HepG2 (cell line): ENCODE results near the gene CTCF. TPM values are rescaled to one million over a fixed set of nuclear protein-coding genes. Genes with fewer than 3 reads are reported as not detected.
A peak's percentile ranks its signal among the peaks of the same experiment; 100 is the strongest.

ENCODE experiments used
- ELF4 ChIP-seq: sonication (generic); formaldehyde crosslinking; IDR thresholded peaks from 2 replicates; pipeline ENCODE4 v1.5.0; 2020; ENCODE audit warnings: missing genetic modification reagents, mild to moderate bottlenecking, moderate library complexity, borderline replicate concordance
- KLF16 ChIP-seq, 2 experiments: sonication (generic) in 1 of 2; formaldehyde crosslinking in 1 of 2; IDR thresholded peaks; 2 replicates each; pipeline versions ENCODE4 v1.6.1 to v1.8.0; 2016 to 2023; ENCODE audit warnings: missing genetic modification reagents in 2 of 2, missing compliant biosample characterization in 1 of 2
- RXRA ChIP-seq: sonication (generic); formaldehyde crosslinking; IDR thresholded peaks from 2 replicates; pipeline ENCODE4 v1.5.1; 2020; ENCODE audit warnings: missing genetic modification reagents
- ZMAT3 ChIP-seq: sonication (generic); formaldehyde crosslinking; conservative IDR thresholded peaks from 2 replicates; pipeline ENCODE4 v1.7.0; 2021; ENCODE audit warnings: missing genetic modification reagents
- ZNF264 ChIP-seq: sonication (generic); formaldehyde crosslinking; IDR thresholded peaks from 2 replicates; pipeline ENCODE4 v1.4.0; 2020; ENCODE audit warnings: missing genetic modification reagents
- ZNF335 ChIP-seq: sonication (generic); formaldehyde crosslinking; IDR thresholded peaks from 2 replicates; pipeline ENCODE4 v1.4.0; 2020; ENCODE audit warnings: missing genetic modification reagents
- ZNF773 ChIP-seq: sonication (generic); formaldehyde crosslinking; IDR thresholded peaks from 2 replicates; pipeline ENCODE4 v1.4.0; 2020; ENCODE audit warnings: missing genetic modification reagents, borderline replicate concordance
- polyA plus RNA-seq, 8 experiments: library from polyadenylated mRNA; depleted of rRNA in 3 of 8; stranded (reverse) in 7 of 8; unstranded in 1 of 8; fragments of >200 nt; fragmentation: Illumina TruSeq in 4 of 8; extraction: Trizol in 4 of 8; gene quantifications; 2 replicates each; pipeline versions ENCODE4 v1.2.1 to v1.2.3, GENCODE V29; 2011 to 2016; ENCODE audit warnings: low read depth in 4 of 8, missing spikeins in 1 of 8, mixed read lengths in 1 of 8; ENCODE audit not compliant: insufficient read depth in 1 of 8
- total RNA-seq, 5 experiments: library from RNA; depleted of rRNA; stranded (reverse); fragments of >200 nt; fragmentation: Illumina TruSeq; extraction: Trizol; gene quantifications; 2 replicates each; pipeline ENCODE4 v1.2.3, GENCODE V29; 2016; ENCODE audit warnings: low read depth in 1 of 5
- TF ChIP-seq, protein P1 (sequence below): sonication (generic); formaldehyde crosslinking; IDR thresholded peaks from 2 replicates; pipeline ENCODE4 v1.5.0; 2020; ENCODE audit warnings: mild to moderate bottlenecking, missing genetic modification reagents, borderline replicate concordance
- TF ChIP-seq, protein P2 (sequence below): sonication (generic); formaldehyde crosslinking; IDR thresholded peaks from 2 replicates; pipeline ENCODE4 v1.4.0; 2020; ENCODE audit warnings: mild to moderate bottlenecking, missing genetic modification reagents, borderline replicate concordance
- TF ChIP-seq, protein P3 (sequence below): sonication (generic); formaldehyde crosslinking; IDR thresholded peaks from 2 replicates; pipeline ENCODE4 v1.4.0; 2020; ENCODE audit warnings: mild to moderate bottlenecking, missing genetic modification reagents
- TF ChIP-seq, protein P4 (sequence below): sonication (generic); formaldehyde crosslinking; IDR thresholded peaks from 2 replicates; pipeline ENCODE4 v1.4.0; 2020; ENCODE audit warnings: mild to moderate bottlenecking, missing genetic modification reagents
- TF ChIP-seq, protein P5 (sequence below): IDR thresholded peaks from 2 replicates; pipeline ENCODE4 v1.6.1; 2016; ENCODE audit warnings: mild to moderate bottlenecking, missing biosample characterization, missing genetic modification reagents

Gene CTCF
- total and polyA plus RNA-seq, 2 of the 13 experiments (the other 11 are each of a cell fraction or from before 2014, with no cell fraction given), result 19.5 to 37.5 TPM

DNA sequence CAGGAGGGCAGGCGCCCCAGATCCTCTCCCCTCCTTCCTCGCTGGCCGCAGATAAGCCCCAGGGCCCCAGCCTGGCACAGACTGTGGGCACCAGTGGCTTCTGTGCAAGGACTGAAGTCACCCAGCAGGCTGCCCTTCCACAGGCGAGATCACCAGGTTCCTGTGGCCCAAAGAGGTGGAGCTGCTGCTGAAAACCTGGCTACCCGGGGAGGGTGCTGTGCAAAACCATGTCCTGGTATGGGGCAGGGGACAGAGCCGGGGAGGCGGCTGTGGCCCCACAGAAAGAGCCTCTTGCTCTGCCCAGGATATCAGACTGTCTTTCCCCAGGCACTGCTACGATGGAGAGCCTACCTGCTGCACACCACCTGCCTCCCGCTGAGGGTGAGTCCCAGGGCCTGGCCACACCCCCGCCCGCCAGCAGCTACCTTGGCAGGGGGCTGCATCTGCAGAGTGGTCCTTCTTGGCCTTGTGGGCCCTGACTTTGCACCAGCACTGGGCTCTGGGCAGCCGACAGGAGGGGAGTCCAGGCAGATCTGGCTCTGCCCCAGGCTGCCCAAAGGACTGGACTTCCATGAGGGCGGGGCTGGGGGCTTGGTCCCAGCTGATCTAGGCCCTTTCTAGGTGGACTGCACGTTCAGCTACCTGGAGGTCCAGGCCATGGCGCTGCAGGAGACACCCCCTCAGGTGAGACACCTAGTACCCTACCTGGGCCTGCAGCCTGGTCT, 83.2 kb downstream of the CTCF start (continued):
- TF ChIP-seq, protein P1, sequence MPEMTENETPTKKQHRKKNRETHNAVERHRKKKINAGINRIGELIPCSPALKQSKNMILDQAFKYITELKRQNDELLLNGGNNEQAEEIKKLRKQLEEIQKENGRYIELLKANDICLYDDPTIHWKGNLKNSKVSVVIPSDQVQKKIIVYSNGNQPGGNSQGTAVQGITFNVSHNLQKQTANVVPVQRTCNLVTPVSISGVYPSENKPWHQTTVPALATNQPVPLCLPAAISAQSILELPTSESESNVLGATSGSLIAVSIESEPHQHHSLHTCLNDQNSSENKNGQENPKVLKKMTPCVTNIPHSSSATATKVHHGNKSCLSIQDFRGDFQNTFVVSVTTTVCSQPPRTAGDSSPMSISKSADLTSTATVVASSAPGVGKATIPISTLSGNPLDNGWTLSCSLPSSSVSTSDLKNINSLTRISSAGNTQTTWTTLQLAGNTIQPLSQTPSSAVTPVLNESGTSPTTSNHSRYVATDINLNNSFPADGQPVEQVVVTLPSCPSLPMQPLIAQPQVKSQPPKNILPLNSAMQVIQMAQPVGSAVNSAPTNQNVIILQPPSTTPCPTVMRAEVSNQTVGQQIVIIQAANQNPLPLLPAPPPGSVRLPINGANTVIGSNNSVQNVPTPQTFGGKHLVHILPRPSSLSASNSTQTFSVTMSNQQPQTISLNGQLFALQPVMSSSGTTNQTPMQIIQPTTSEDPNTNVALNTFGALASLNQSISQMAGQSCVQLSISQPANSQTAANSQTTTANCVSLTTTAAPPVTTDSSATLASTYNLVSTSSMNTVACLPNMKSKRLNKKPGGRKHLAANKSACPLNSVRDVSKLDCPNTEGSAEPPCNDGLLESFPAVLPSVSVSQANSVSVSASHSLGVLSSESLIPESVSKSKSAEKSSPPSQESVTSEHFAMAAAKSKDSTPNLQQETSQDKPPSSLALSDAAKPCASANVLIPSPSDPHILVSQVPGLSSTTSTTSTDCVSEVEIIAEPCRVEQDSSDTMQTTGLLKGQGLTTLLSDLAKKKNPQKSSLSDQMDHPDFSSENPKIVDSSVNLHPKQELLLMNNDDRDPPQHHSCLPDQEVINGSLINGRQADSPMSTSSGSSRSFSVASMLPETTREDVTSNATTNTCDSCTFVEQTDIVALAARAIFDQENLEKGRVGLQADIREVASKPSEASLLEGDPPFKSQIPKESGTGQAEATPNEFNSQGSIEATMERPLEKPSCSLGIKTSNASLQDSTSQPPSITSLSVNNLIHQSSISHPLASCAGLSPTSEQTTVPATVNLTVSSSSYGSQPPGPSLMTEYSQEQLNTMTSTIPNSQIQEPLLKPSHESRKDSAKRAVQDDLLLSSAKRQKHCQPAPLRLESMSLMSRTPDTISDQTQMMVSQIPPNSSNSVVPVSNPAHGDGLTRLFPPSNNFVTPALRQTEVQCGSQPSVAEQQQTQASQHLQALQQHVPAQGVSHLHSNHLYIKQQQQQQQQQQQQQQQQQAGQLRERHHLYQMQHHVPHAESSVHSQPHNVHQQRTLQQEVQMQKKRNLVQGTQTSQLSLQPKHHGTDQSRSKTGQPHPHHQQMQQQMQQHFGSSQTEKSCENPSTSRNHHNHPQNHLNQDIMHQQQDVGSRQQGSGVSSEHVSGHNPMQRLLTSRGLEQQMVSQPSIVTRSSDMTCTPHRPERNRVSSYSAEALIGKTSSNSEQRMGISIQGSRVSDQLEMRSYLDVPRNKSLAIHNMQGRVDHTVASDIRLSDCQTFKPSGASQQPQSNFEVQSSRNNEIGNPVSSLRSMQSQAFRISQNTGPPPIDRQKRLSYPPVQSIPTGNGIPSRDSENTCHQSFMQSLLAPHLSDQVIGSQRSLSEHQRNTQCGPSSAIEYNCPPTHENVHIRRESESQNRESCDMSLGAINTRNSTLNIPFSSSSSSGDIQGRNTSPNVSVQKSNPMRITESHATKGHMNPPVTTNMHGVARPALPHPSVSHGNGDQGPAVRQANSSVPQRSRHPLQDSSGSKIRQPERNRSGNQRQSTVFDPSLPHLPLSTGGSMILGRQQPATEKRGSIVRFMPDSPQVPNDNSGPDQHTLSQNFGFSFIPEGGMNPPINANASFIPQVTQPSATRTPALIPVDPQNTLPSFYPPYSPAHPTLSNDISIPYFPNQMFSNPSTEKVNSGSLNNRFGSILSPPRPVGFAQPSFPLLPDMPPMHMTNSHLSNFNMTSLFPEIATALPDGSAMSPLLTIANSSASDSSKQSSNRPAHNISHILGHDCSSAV, result no peak
- TF ChIP-seq KLF16 (CRISPR knock-in tag; IDR thresholded peaks at IDR 0.05) (0 out of 4 replicates have a peak, but pooled peaks of 1 of the 2 experiments have one; percentile 29), ELF4 (CRISPR knock-in tag) (no peak), ZMAT3 (CRISPR knock-in tag) (no peak), RXRA (CRISPR knock-in tag) (0 out of 2 replicates have a peak, but pooled peaks have one; percentile 24), ZNF264 (CRISPR knock-in tag) (no peak), ZNF335 (CRISPR knock-in tag) (no peak), ZNF773 (CRISPR knock-in tag) (no peak)
- TF ChIP-seq, protein P2, sequence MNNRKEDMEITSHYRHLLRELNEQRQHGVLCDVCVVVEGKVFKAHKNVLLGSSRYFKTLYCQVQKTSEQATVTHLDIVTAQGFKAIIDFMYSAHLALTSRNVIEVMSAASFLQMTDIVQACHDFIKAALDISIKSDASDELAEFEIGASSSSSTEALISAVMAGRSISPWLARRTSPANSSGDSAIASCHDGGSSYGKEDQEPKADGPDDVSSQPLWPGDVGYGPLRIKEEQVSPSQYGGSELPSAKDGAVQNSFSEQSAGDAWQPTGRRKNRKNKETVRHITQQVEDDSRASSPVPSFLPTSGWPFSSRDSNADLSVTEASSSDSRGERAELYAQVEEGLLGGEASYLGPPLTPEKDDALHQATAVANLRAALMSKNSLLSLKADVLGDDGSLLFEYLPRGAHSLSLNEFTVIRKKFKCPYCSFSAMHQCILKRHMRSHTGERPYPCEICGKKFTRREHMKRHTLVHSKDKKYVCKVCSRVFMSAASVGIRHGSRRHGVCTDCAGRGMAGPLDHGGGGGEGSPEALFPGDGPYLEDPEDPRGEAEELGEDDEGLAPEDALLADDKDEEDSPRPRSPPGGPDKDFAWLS (CRISPR knock-in tag), result no peak
- TF ChIP-seq, protein P3, sequence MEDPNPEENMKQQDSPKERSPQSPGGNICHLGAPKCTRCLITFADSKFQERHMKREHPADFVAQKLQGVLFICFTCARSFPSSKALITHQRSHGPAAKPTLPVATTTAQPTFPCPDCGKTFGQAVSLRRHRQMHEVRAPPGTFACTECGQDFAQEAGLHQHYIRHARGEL (CRISPR knock-in tag), result no peak
- TF ChIP-seq, protein P4, sequence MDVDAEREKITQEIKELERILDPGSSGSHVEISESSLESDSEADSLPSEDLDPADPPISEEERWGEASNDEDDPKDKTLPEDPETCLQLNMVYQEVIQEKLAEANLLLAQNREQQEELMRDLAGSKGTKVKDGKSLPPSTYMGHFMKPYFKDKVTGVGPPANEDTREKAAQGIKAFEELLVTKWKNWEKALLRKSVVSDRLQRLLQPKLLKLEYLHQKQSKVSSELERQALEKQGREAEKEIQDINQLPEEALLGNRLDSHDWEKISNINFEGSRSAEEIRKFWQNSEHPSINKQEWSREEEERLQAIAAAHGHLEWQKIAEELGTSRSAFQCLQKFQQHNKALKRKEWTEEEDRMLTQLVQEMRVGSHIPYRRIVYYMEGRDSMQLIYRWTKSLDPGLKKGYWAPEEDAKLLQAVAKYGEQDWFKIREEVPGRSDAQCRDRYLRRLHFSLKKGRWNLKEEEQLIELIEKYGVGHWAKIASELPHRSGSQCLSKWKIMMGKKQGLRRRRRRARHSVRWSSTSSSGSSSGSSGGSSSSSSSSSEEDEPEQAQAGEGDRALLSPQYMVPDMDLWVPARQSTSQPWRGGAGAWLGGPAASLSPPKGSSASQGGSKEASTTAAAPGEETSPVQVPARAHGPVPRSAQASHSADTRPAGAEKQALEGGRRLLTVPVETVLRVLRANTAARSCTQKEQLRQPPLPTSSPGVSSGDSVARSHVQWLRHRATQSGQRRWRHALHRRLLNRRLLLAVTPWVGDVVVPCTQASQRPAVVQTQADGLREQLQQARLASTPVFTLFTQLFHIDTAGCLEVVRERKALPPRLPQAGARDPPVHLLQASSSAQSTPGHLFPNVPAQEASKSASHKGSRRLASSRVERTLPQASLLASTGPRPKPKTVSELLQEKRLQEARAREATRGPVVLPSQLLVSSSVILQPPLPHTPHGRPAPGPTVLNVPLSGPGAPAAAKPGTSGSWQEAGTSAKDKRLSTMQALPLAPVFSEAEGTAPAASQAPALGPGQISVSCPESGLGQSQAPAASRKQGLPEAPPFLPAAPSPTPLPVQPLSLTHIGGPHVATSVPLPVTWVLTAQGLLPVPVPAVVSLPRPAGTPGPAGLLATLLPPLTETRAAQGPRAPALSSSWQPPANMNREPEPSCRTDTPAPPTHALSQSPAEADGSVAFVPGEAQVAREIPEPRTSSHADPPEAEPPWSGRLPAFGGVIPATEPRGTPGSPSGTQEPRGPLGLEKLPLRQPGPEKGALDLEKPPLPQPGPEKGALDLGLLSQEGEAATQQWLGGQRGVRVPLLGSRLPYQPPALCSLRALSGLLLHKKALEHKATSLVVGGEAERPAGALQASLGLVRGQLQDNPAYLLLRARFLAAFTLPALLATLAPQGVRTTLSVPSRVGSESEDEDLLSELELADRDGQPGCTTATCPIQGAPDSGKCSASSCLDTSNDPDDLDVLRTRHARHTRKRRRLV (CRISPR knock-in tag), result no peak
- TF ChIP-seq, protein P5, sequence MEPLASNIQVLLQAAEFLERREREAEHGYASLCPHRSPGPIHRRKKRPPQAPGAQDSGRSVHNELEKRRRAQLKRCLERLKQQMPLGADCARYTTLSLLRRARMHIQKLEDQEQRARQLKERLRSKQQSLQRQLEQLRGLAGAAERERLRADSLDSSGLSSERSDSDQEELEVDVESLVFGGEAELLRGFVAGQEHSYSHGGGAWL (CRISPR knock-in tag), result no peak
